ENCODE data around the gene EPS8L3.

The EPS8L3 gene

DNA sequence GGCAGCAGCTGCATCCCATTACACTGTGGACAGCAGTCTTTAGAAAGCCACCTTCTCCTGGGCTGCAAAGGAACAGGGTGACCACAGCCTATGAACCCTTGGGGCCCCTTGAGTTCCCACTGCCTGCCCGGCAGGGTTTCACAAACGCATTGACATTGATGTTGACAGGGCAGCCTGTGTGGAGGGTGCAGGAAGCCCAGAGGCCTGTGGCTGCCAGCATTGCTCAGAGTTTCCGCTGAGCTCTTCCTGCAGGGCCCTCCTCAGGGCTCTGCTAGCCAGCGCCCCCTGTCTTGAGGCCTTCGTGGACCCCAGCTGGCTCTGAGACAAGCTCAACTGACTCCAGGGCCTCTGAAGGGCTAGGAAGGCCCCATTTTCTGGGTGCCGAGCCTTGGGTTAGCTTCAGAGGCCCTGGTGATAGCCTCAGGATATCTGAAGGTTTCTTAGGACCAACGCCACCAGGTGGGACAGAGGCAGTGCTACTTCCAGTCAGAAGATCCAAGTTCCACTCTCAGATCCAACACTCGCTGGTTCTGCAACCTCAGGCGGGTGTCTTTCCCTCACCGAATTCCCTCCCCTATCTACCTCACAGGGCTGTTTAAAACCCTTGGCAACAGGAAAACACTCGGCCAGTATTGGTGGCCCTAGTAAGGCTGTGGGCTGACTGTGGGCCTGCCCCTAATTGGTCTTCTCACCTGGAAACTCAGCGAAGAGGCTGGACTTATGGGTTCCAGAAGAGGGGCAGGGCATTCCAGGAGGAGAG is 27.2 kb upstream of the EPS8L3 start:
- no peak overlapping the region for H3K4me3 ChIP-seq (ENCODE audit: low read depth, low read length)
- TF ChIP-seq, protein P1, sequence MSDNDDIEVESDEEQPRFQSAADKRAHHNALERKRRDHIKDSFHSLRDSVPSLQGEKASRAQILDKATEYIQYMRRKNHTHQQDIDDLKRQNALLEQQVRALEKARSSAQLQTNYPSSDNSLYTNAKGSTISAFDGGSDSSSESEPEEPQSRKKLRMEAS (IDR thresholded peaks at IDR 0.05; ENCODE audit: low read depth, low read length) = peak; percentile 74
- TF ChIP-seq POLR2A (IDR thresholded peaks at IDR 0.05; ENCODE audit: extremely low read depth, insufficient read length) (no peak), MYC (IDR thresholded peaks at IDR 0.05; ENCODE audit: low read depth, low read length) (no peak)
- TF ChIP-seq, protein P2, sequence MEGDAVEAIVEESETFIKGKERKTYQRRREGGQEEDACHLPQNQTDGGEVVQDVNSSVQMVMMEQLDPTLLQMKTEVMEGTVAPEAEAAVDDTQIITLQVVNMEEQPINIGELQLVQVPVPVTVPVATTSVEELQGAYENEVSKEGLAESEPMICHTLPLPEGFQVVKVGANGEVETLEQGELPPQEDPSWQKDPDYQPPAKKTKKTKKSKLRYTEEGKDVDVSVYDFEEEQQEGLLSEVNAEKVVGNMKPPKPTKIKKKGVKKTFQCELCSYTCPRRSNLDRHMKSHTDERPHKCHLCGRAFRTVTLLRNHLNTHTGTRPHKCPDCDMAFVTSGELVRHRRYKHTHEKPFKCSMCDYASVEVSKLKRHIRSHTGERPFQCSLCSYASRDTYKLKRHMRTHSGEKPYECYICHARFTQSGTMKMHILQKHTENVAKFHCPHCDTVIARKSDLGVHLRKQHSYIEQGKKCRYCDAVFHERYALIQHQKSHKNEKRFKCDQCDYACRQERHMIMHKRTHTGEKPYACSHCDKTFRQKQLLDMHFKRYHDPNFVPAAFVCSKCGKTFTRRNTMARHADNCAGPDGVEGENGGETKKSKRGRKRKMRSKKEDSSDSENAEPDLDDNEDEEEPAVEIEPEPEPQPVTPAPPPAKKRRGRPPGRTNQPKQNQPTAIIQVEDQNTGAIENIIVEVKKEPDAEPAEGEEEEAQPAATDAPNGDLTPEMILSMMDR (IDR thresholded peaks at IDR 0.05; ENCODE audit: low read depth, low read length) = peak; percentile 81
- peak; percentile 98 for DNase-seq (ENCODE audit: low read depth)

DNA sequence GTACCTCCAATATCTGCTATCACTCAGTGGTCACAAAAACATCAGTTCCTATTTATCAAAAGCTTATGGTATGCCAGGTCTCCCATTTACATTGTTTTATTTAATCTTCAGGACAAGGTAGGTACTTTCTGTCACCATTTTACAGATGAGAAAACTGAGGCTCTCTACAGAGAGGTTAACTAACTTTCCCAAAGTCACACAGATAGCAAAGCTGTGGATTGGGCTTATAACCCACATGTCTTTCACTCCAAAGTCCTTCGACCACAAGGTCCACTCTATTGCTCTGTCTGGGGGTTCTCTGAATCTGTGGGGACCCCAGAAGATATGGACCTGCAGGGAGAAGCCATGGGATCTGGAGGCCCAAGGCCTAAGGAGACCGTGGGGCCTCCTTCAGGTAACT is 26.6 kb upstream of the EPS8L3 start:
- no peak for DNase-seq (ENCODE audit: low read depth)
- H3K4me3 ChIP-seq (ENCODE audit: low read depth, low read length) = no peak overlapping the region
- TF ChIP-seq, protein P2 (IDR thresholded peaks at IDR 0.05; ENCODE audit: low read depth, low read length) = no peak
- TF ChIP-seq MYC (IDR thresholded peaks at IDR 0.05; ENCODE audit: low read depth, low read length) = no peak

DNA sequence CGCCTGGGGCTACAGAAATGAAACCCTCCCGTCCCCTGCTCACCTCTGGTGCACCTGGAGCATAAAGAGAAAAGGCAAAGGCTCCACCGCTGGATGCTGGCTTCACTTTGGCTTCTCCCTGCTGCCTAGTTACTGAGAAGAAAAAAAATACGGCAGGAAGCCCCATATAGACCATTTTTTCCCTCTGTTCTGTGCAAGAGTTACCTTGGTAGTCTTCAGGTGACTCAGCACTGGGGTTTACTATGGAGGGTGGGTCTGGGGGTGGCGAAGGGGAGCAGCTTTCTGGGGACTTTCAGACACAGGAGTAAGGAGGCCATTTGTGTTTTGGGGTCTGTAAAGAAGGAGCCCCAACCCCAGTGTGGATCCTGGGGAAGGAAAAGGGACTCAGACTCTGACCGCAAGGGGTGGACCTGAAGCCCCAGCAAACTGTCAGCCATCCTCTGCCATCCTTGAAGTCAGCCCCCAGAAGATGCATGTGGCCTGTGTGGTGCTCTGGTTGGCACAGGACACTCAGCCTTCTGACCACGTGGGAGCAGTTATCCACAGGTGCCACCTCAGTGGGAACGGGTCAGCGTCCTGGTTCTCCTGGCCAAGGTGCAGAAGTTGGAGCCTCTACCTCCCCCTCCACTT is 25.9 kb upstream of the EPS8L3 start:
- TF ChIP-seq, protein P2 (IDR thresholded peaks at IDR 0.05; ENCODE audit: low read depth, low read length) = no peak
- TF ChIP-seq, protein P1 (IDR thresholded peaks at IDR 0.05; ENCODE audit: low read depth, low read length) = no peak
- TF ChIP-seq MYC (IDR thresholded peaks at IDR 0.05; ENCODE audit: low read depth, low read length) (no peak), POLR2A (IDR thresholded peaks at IDR 0.05; ENCODE audit: extremely low read depth, insufficient read length) (no peak)
- no peak for DNase-seq (ENCODE audit: low read depth)

DNA sequence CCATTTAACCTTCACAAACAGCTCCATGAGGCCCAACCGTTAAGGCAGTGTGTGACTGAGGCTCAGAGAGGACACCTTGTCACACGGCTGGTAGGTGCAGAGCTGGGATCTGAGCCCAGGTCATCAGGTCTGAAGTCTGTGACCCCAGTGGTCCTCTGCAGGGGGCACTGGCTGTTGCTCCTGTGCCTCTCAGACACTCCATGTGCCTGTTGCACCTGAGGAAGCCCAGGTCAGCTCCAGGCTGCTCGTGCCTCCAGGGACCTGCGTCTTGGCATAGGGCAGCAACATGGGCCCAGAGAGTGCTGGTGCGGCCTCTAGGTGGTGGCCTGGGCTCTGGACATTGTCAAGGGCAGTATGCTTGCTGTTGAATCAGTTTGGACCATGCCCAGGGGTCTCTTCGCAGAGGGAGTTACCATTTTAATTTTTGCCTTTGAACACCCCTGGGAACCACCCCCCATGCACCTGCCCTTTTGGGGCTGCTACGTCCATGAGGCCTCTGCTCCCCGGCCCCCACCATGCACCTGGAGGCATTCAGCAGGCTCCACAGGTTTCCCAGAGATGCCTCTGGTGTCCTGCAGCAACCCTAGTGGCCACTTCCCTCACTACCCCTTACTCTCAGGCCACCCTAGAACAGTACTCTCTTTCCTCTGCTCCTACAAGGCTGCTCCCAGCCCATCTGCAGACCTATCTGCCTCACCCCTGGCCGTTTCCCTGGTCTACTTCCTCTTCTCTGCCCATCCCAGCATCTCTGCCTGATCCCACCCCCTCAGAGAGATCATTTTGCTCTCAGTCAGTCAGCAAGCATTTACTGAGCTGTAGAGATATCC is 25.2 kb upstream of the EPS8L3 start:
- DNase-seq (ENCODE audit: low read depth) = peak; percentile 88
- no peak overlapping the region for H3K4me3 ChIP-seq (ENCODE audit: low read depth, low read length)
- TF ChIP-seq, protein P1 (IDR thresholded peaks at IDR 0.05; ENCODE audit: low read depth, low read length) = no peak
- TF ChIP-seq, protein P2 (IDR thresholded peaks at IDR 0.05; ENCODE audit: low read depth, low read length) = peak; percentile 40

More for the DNA sequence above, 25.9 kb upstream of the EPS8L3 start:
- no peak overlapping the region for H3K4me3 ChIP-seq (ENCODE audit: low read depth, low read length)

DNA sequence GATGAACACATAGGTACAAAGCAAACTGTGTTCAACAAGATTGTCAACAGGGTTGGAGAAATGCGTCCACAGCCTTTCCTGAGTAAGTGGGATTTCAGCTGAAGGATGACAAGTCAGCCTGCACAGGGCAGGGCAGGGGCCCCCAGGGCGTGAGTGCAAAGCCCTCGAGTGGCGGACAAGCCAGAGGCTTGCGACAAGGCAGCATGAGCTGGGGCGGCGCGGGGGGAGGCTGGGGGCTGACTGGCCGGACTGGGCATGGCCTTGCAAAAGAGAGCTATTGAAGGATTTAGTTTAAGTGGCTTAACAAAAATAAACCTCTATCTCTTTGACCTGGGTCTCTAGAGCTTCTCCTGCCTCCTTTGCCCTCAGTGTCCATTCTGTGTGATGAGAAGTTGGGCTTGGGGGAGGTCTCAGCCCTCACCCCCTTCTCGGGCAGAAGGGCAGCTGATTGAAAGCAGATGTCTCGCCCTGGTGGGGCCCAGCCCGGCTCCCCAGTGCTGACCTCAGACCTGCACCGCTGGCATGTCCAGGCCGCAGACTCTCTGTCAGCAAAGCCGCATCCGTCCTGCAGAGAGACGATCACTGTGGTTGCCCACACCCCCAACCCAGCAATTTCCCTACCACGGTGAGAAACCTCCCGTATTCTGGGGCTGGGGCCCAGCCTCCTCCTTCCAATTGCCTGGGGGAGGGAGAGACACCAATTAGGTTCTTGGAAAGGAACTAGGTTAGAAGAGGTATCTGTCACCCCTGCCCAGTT is 24.3 kb upstream of the EPS8L3 start:
- no peak for TF ChIP-seq MYC (IDR thresholded peaks at IDR 0.05; ENCODE audit: low read depth, low read length)
- TF ChIP-seq POLR2A (IDR thresholded peaks at IDR 0.05; ENCODE audit: extremely low read depth, insufficient read length) = no peak
- TF ChIP-seq, protein P2 (IDR thresholded peaks at IDR 0.05; ENCODE audit: low read depth, low read length) = no peak
- TF ChIP-seq, protein P1 (IDR thresholded peaks at IDR 0.05; ENCODE audit: low read depth, low read length) = no peak
- H3K4me3 ChIP-seq (ENCODE audit: low read depth, low read length) = no peak overlapping the region
- DNase-seq (ENCODE audit: low read depth) = peak; percentile 84
